Measurements from ENCODE around the gene RBM39. TPM values are rescaled to one million over a fixed set of nuclear protein-coding genes. Genes with fewer than 3 reads are reported as not detected.

The RBM39 gene
- polyA plus RNA-seq, 3 donors, result 89.5 to 209 (median 98.0) TPM

DNA sequence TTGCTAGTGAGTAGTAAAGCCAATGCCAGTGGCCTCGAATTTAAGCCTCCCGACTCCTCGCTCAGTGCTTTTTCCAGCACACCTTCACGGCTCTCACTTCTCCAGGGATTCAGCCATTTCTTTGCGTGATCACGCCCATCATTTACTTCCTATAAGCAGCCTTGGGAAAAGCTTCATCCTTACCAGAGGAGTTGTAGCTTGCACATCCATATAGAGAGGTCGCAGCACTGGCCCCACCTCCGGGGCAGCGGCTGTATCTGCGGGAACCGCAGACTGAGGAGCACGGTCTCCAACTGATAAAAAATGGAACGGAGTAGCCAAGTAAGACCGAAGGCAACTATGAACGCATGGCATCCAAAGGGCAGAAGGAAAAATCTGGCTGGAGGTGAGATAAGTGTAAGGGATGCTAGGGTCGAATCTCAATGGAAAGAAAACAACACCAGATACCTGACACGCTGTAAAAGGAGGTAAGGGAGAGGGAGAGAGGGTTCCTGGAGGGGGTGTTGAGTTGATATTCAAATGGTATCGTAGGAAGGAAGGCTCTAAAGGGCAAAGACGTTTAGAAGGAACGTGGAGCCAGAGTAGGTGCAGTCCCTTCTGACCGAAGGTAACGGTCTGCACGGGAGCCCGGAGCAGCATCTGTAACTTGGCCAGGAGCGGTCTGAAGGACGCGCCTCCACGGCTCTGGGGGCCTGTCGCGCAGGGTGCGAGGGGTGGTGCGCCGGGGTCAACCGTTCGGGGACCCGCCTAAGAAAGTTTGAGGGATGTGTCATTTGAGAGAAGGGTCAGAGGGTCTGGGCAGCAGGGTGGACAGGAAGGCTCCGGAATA is 43.5 kb downstream of the RBM39 start:
- Mint-ChIP-seq H3K9me3 (no peaks in the 10 kb centered on the region), H3K27me3 (ENCODE audit: low read depth in 3 of 3) (peaks cover 0 to 3% (median 1%) of the 10 kb centered on the region in 3 donors), H3K27ac (peak overlapping the region; percentile 73 to 94 (median 88)), H3K4me3 (peak overlapping the region; percentile 96 to 99), H3K4me1 (peaks cover 32% of the 10 kb centered on the region), H3K36me3 (peaks cover 32 to 46% of the 10 kb centered on the region in 2 donors)
- WGBS (ENCODE audit: insufficient coverage), result 7% methylated on average over 36 of the region's 37 CpGs
- TF ChIP-seq, protein P1, sequence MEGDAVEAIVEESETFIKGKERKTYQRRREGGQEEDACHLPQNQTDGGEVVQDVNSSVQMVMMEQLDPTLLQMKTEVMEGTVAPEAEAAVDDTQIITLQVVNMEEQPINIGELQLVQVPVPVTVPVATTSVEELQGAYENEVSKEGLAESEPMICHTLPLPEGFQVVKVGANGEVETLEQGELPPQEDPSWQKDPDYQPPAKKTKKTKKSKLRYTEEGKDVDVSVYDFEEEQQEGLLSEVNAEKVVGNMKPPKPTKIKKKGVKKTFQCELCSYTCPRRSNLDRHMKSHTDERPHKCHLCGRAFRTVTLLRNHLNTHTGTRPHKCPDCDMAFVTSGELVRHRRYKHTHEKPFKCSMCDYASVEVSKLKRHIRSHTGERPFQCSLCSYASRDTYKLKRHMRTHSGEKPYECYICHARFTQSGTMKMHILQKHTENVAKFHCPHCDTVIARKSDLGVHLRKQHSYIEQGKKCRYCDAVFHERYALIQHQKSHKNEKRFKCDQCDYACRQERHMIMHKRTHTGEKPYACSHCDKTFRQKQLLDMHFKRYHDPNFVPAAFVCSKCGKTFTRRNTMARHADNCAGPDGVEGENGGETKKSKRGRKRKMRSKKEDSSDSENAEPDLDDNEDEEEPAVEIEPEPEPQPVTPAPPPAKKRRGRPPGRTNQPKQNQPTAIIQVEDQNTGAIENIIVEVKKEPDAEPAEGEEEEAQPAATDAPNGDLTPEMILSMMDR (IDR thresholded peaks at IDR 0.05), result no peak
- intact Hi-C loops (cut with micrococcal nuclease), result loop anchor here in 1 of 2 donors (5.0 kb wide), 1 partner anchor 34 kb away; no protein-coding TSS in a partner anchor
- Histone ChIP-seq H3K79me2 (ENCODE audit: insufficient read depth, low read length) (peaks cover 35% of the 10 kb centered on the region), H3K27me3 (ENCODE audit: control insufficient read depth in 2 of 2, insufficient read depth in 2 of 2, low read length in 2 of 2) (no peaks in the 10 kb centered on the region), H3K9ac (ENCODE audit: insufficient read depth, low read length, poor library complexity, severe bottlenecking) (peak overlapping the region; percentile 96), H3K27ac (ENCODE audit: low read depth in 1 of 2, low read length in 2 of 2) (peak overlapping the region; percentile 43 to 91), H2AFZ (ENCODE audit: insufficient read depth, low read depth, low read length, poor library complexity, severe bottlenecking) (peak overlapping the region; percentile 100), H3K4me3 (replicated peaks in 1 of 3; ENCODE audit: low read depth in 2 of 3, low read length in 3 of 3) (peak overlapping the region; percentile 69 to 94 (median 90)), H3K4me1 (ENCODE audit: control insufficient read depth in 1 of 2, insufficient read depth in 2 of 2, low read length in 2 of 2) (peaks cover 22 to 33% of the 10 kb centered on the region in 2 donors), H3K9me3 (replicated peaks in 1 of 2; ENCODE audit: control insufficient read depth in 1 of 2, insufficient read depth in 1 of 2, low read length in 2 of 2) (no peaks in the 10 kb centered on the region), H3K36me3 (replicated peaks in 1 of 2; ENCODE audit: control insufficient read depth in 1 of 2, insufficient read depth in 2 of 2, low read length in 2 of 2) (peaks cover 30 to 42% of the 10 kb centered on the region in 2 donors), H3K4me2 (replicated peaks; ENCODE audit: extremely low read depth, low read length, poor library complexity, severe bottlenecking) (peak overlapping the region; percentile 97), H4K20me1 (ENCODE audit: insufficient read depth, low read length) (peaks cover 35% of the 10 kb centered on the region)
- DNase-seq, result no peak

DNA sequence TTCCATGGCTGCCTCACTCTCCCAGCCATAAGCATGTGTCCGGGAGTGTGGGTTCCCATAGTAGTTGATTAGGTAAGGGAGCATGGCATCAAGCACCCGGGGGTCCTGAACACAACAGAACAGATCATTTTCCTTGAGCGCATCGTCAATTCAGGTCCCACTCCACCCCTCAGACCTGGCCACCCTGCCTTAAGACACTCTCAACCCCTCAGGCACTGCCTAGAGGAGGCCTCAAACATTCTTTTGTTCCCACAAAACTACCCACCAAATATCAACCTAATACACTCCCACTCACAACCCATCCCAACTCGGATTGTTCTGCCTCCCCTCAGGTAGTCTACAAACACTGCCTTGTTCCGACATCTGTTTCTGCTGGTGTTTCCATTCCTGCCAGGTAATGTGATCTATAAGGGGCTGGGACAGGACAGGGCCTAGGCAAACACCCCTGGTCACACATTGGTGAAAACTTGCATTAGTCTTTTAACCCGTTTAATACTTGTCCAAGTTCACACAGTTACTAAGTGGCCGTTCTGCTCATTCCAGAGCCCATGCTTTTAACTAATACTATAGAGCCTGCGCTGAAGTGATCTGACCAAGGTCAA is 44.3 kb downstream of the RBM39 start:
- 88% methylated on average over 4 of the region's 9 CpGs for WGBS (ENCODE audit: insufficient coverage)

More for the DNA sequence above, 44.3 kb downstream of the RBM39 start:
- no peaks in the 10 kb centered on the region for H3K9me3 ChIP-seq (replicated peaks in 1 of 2; ENCODE audit: control insufficient read depth in 1 of 2, insufficient read depth in 1 of 2, low read length in 2 of 2)
- DNase-seq, result no peak
- H4K20me1 ChIP-seq (ENCODE audit: insufficient read depth, low read length), result peaks cover 28% of the 10 kb centered on the region
- no peaks in the 10 kb centered on the region for H3K9me3 Mint-ChIP-seq
- H3K79me2 ChIP-seq (ENCODE audit: insufficient read depth, low read length), result peaks cover 35% of the 10 kb centered on the region
- no peak overlapping the region for H3K27ac ChIP-seq (ENCODE audit: low read depth in 1 of 2, low read length in 2 of 2)
- peak overlapping the region; percentile 100 for H2AFZ ChIP-seq (ENCODE audit: insufficient read depth, low read depth, low read length, poor library complexity, severe bottlenecking)
- H3K27ac Mint-ChIP-seq, result peak overlapping the region in 3 of 7 donors; percentile 21 to 91 (median 88)
- peaks cover 0 to 3% (median 1%) of the 10 kb centered on the region in 3 donors for H3K27me3 Mint-ChIP-seq (ENCODE audit: low read depth in 3 of 3)
- peaks cover 28 to 35% of the 10 kb centered on the region in 2 donors for H3K36me3 ChIP-seq (replicated peaks in 1 of 2; ENCODE audit: control insufficient read depth in 1 of 2, insufficient read depth in 2 of 2, low read length in 2 of 2)
- peak overlapping the region; percentile 96 to 99 for H3K4me3 Mint-ChIP-seq
- peak overlapping the region; percentile 97 for H3K4me2 ChIP-seq (replicated peaks; ENCODE audit: extremely low read depth, low read length, poor library complexity, severe bottlenecking)
- H3K4me1 ChIP-seq (ENCODE audit: control insufficient read depth in 1 of 2, insufficient read depth in 2 of 2, low read length in 2 of 2), result peaks cover 22 to 33% of the 10 kb centered on the region in 2 donors
- no peaks in the 10 kb centered on the region for H3K27me3 ChIP-seq (ENCODE audit: control insufficient read depth in 2 of 2, insufficient read depth in 2 of 2, low read length in 2 of 2)
- peaks cover 32% of the 10 kb centered on the region for H3K4me1 Mint-ChIP-seq
- TF ChIP-seq, protein P1 (IDR thresholded peaks at IDR 0.05), result no peak
- H3K4me3 ChIP-seq (replicated peaks in 1 of 3; ENCODE audit: low read depth in 2 of 3, low read length in 3 of 3), result peak overlapping the region in 1 of 3 experiments; percentile 94
- no peak overlapping the region for H3K9ac ChIP-seq (ENCODE audit: insufficient read depth, low read length, poor library complexity, severe bottlenecking)
- intact Hi-C loops (cut with micrococcal nuclease), result loop anchor here in 1 of 2 donors (5.0 kb wide), 1 partner anchor 35 kb away; no protein-coding TSS in a partner anchor
- peaks cover 32 to 47% of the 10 kb centered on the region in 2 donors for H3K36me3 Mint-ChIP-seq

Data from CD14-positive monocyte (primary cell).